Keratinocyte (primary cell): Measurements from ENCODE around the gene LIME1. TPM values are rescaled to one million over a fixed set of nuclear protein-coding genes. Genes with fewer than 3 reads are reported as not detected.

ENCODE experiments used
- DNase-seq: peaks from one replicate; pipeline ENCODE4 v3.0.0-alpha.2; 2011; ENCODE audit warnings: low read depth, missing footprints, low spot score
- FAIRE-seq: peaks from 2 replicates; lab custom pipeline; 2011; peaks lifted over from hg19 to GRCh38; lab: Jason Lieb, UNC
- H2AFZ ChIP-seq: 2 replicates; pipeline ENCODE4 v1.6.0; 2012; ENCODE audit warnings: low read length, control low read depth, inconsistent platforms; ENCODE audit not compliant: control insufficient read depth
- H3K27ac ChIP-seq: 2 replicates; pipeline ENCODE4 v1.5.1; 2011; ENCODE audit warnings: low read length; ENCODE audit not compliant: control insufficient read depth, insufficient read depth
- H3K27me3 ChIP-seq: 3 replicates; pipeline ENCODE4 v1.6.0; 2011; ENCODE audit warnings: low read length; ENCODE audit not compliant: control insufficient read depth, insufficient read depth; ENCODE audit errors: extremely low read depth
- H3K36me3 ChIP-seq, 2 experiments: 2 replicates in 1 of 2; 3 replicates in 1 of 2; pipeline ENCODE4 v1.5.1; 2011; ENCODE audit warnings: low read length in 2 of 2, mild to moderate bottlenecking in 1 of 2; ENCODE audit not compliant: control insufficient read depth in 2 of 2, insufficient read depth in 2 of 2; ENCODE audit errors: extremely low read depth in 1 of 2
- H3K4me1 ChIP-seq: 3 replicates; pipeline ENCODE4 v1.5.1; 2011; ENCODE audit warnings: low read length; ENCODE audit not compliant: control insufficient read depth, insufficient read depth; ENCODE audit errors: extremely low read depth
- H3K4me2 ChIP-seq: 3 replicates; pipeline ENCODE4 v1.6.0; 2011; ENCODE audit warnings: low read depth, low read length; ENCODE audit not compliant: control insufficient read depth, insufficient read depth; ENCODE audit errors: extremely low read depth
- H3K4me3 ChIP-seq, 3 experiments: fragments of 200-600 bp in 1 of 3; sonication (generic) in 1 of 3; 2 replicates in 2 of 3; 3 replicates in 1 of 3; pipeline ENCODE4 v1.5.1; 2011 to 2016; ENCODE audit warnings: low read length in 3 of 3, mild to moderate bottlenecking in 3 of 3, control low read depth in 2 of 3, inconsistent platforms in 1 of 3, low read depth in 1 of 3, mixed read lengths in 1 of 3, mixed run types in 1 of 3, moderate library complexity in 1 of 3; ENCODE audit not compliant: control insufficient read depth in 2 of 3, insufficient read depth in 2 of 3; ENCODE audit errors: extremely low read depth in 1 of 3
- H3K79me2 ChIP-seq: 2 replicates; pipeline ENCODE4 v1.6.0; 2012; ENCODE audit warnings: low read length; ENCODE audit not compliant: control insufficient read depth, insufficient read depth
- H3K9ac ChIP-seq: 3 replicates; pipeline ENCODE4 v1.6.0; 2011; ENCODE audit warnings: low read length; ENCODE audit not compliant: control insufficient read depth, insufficient read depth; ENCODE audit errors: extremely low read depth
- H3K9me1 ChIP-seq: 3 replicates; pipeline ENCODE4 v1.6.0; 2011; ENCODE audit warnings: low read length; ENCODE audit not compliant: control insufficient read depth, insufficient read depth; ENCODE audit errors: extremely low read depth
- H3K9me3 ChIP-seq: 2 replicates; pipeline ENCODE4 v1.5.1; 2012; ENCODE audit warnings: low read depth, low read length; ENCODE audit not compliant: control insufficient read depth
- H4K20me1 ChIP-seq: 3 replicates; pipeline ENCODE4 v1.6.0; 2011; ENCODE audit warnings: low read length; ENCODE audit not compliant: control insufficient read depth, insufficient read depth; ENCODE audit errors: extremely low read depth
- CTCF ChIP-seq, 3 experiments: IDR thresholded peaks in 1 of 3; conservative IDR thresholded peaks in 1 of 3; optimal IDR thresholded peaks in 1 of 3; 2 replicates in 2 of 3; 3 replicates in 1 of 3; pipeline versions ENCODE3 to v1.5.1; 2011; ENCODE audit warnings: low read length in 3 of 3, mild to moderate bottlenecking in 3 of 3, moderate library complexity in 2 of 3, control low read depth in 1 of 3, inconsistent platforms in 1 of 3; ENCODE audit not compliant: insufficient read depth in 2 of 3; ENCODE audit errors: extremely low read depth in 1 of 3
- EZH2 ChIP-seq: IDR thresholded peaks from one replicate; pipeline ENCODE4 v1.6.1; 2012; ENCODE audit warnings: inconsistent platforms, mild to moderate bottlenecking, low read length, moderate library complexity
- dilution Hi-C: fragments of 300-500 bp; cut with MboI; formaldehyde crosslinking; loops from one replicate; pipeline ENCODE4 v1.7.0; 2020; ENCODE audit warnings: low sequenced_read_pairs; ENCODE audit not compliant: extremely low pct_ligation_motif_present
- polyA plus RNA-seq, 5 experiments: library from polyadenylated mRNA; depleted of rRNA in 3 of 5; stranded (reverse) in 3 of 5; stranded (forward) in 1 of 5; unstranded in 1 of 5; fragments of >200 nt; gene quantifications; 1 replicate in 1 of 5; 2 replicates in 3 of 5; 3 replicates in 1 of 5; pipeline versions ENCODE4 v1.2.1 to v1.2.3, GENCODE V29; 2011 to 2012; ENCODE audit warnings: missing spikeins in 2 of 5, low read depth in 1 of 5, low replicate concordance in 1 of 5

Gene LIME1
- polyA plus RNA-seq, 1 donor (not counting 4 experiments of a cell fraction or from before 2014, with no cell fraction given) = 0.75 TPM

- dilution Hi-C loops = no loop called here
- H3K36me3 ChIP-seq = no peaks in the 10 kb centered on the region
- no peak for FAIRE-seq
- H3K27ac ChIP-seq = no peak overlapping the region
- no peak overlapping the region for H2AFZ ChIP-seq
- no peak for DNase-seq
- no peaks in the 10 kb centered on the region for H4K20me1 ChIP-seq
- no peak overlapping the region for H3K4me3 ChIP-seq
- no peaks in the 10 kb centered on the region for H3K4me1 ChIP-seq
- no peaks in the 10 kb centered on the region for H3K79me2 ChIP-seq
- H3K9me3 ChIP-seq = no peaks in the 10 kb centered on the region
- no peaks in the 10 kb centered on the region for H3K27me3 ChIP-seq
- H3K4me2 ChIP-seq = no peak overlapping the region
- H3K9me1 ChIP-seq = no peaks in the 10 kb centered on the region
- no peak overlapping the region for H3K9ac ChIP-seq
- no peak for TF ChIP-seq EZH2
- TF ChIP-seq CTCF (optimal IDR thresholded peaks at IDR 0.05 in 1 of 3, IDR thresholded peaks at IDR 0.05 in 1 of 3, conservative IDR thresholded peaks at IDR 0.05 in 1 of 3; ENCODE audit: extremely low read depth in 1 of 3, insufficient read depth in 2 of 3, low read length in 3 of 3) = no peak
Observed at GRCh38 chr20:63783970-63784369, 47.5 kb downstream of the LIME1 start.

- dilution Hi-C loops = no loop called here
- H3K9me1 ChIP-seq = no peaks in the 10 kb centered on the region
- H3K79me2 ChIP-seq = no peaks in the 10 kb centered on the region
- H3K36me3 ChIP-seq = no peaks in the 10 kb centered on the region
- H3K4me2 ChIP-seq = no peak overlapping the region
- H2AFZ ChIP-seq = no peak overlapping the region
- no peak overlapping the region for H3K27ac ChIP-seq
- no peaks in the 10 kb centered on the region for H3K27me3 ChIP-seq
- FAIRE-seq (no peak), DNase-seq (no peak)
- no peaks in the 10 kb centered on the region for H3K4me1 ChIP-seq
- no peak overlapping the region for H3K9ac ChIP-seq
- H3K9me3 ChIP-seq = no peaks in the 10 kb centered on the region
- no peak overlapping the region for H3K4me3 ChIP-seq
- TF ChIP-seq CTCF (optimal IDR thresholded peaks at IDR 0.05 in 1 of 3, IDR thresholded peaks at IDR 0.05 in 1 of 3, conservative IDR thresholded peaks at IDR 0.05 in 1 of 3; ENCODE audit: extremely low read depth in 1 of 3, insufficient read depth in 2 of 3, low read length in 3 of 3) (no peak), EZH2 (no peak)
- no peaks in the 10 kb centered on the region for H4K20me1 ChIP-seq
Observed at GRCh38 chr20:63785691-63786131, 49.2 kb downstream of the LIME1 start.
